Thymus (tissue), 11 donors: ENCODE results near the gene SLC2A13. TPM values are rescaled to one million over a fixed set of nuclear protein-coding genes. Genes with fewer than 3 reads are reported as not detected.
"Not testable (repeated sequence)": the region's sequence is repeated elsewhere in the genome, so short reads cannot be mapped to it uniquely, and the experiment has no call there.

ENCODE experiments used
- DNase-seq, 9 donors: peaks; one replicate each; pipeline ENCODE4 v3.0.0-alpha.2; 2013; ENCODE audit warnings: low spot score in 9 of 9, low read depth in 6 of 9, missing footprints in 1 of 9
- H3K27ac ChIP-seq, 2 donors: one replicate each; pipeline ENCODE4 v1.5.1; 2013; ENCODE audit warnings: control low read depth in 1 of 2, low read depth in 1 of 2, low read length in 1 of 2, mild to moderate bottlenecking in 1 of 2, moderate library complexity in 1 of 2
- H3K27me3 ChIP-seq, 2 donors: one replicate each; pipeline ENCODE4 v1.5.1; 2013; ENCODE audit warnings: low read length in 1 of 2; ENCODE audit not compliant: control insufficient read depth in 2 of 2, insufficient read depth in 1 of 2
- H3K36me3 ChIP-seq, 2 donors: one replicate each; pipeline ENCODE4 v1.5.1; 2013; ENCODE audit warnings: low read length in 1 of 2, mild to moderate bottlenecking in 1 of 2, moderate library complexity in 1 of 2; ENCODE audit not compliant: control insufficient read depth in 2 of 2, insufficient read depth in 2 of 2
- H3K4me1 ChIP-seq, 2 donors: one replicate each; pipeline ENCODE4 v1.5.1; 2013; ENCODE audit warnings: low read length in 2 of 2; ENCODE audit not compliant: control insufficient read depth in 2 of 2, insufficient read depth in 2 of 2
- H3K4me3 ChIP-seq, 2 donors: one replicate each; pipeline ENCODE4 v1.5.1; 2013; ENCODE audit warnings: low read length in 2 of 2, control low read depth in 1 of 2, mild to moderate bottlenecking in 1 of 2
- H3K9me3 ChIP-seq, 2 donors: one replicate each; pipeline ENCODE4 v1.5.1; 2013; ENCODE audit warnings: low read length in 1 of 2, mild to moderate bottlenecking in 1 of 2; ENCODE audit not compliant: control insufficient read depth in 2 of 2, insufficient read depth in 1 of 2
- WGBS: extraction: QIAGEN DNeasy Blood & Tissue Kit; methylation state at CpG from one replicate; pipeline ENCODE4 v1.1.7; 2013; 5-methylcytosine and 5-hydroxymethylcytosine counted together
- polyA plus RNA-seq: library from polyadenylated mRNA; stranded (reverse); fragments of 200-250 nt; gene quantifications from one replicate; pipeline ENCODE4 v1.2.3, GENCODE V29; 2013
- total RNA-seq: library from RNA; stranded (reverse); fragments of 120-200 nt; gene quantifications from one replicate; pipeline ENCODE4 v1.2.4, GENCODE V29; 2013
- donor health status: healthy.

Gene SLC2A13
- total and polyA plus RNA-seq, 2 donors: 2.6 to 3.4 TPM

DNA sequence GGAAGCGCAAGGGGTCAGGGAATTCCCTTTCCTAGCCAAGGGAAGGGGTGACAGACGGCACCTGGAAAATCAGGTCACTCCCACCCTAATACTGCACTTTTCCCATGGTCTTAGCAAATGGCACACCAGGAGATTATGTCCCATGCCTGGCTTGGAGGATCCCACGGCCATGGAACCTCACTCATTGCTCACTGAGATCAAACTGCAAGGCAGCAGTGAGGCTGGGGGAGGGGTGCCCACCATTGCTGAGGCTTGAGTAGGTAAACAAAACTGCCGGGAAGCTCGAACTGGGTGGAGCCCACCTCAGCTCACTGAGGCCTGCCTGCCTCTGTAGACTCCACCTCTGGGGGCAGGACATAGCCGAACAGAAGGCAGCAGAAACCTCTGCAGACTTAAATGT lies 359.7 kb downstream of the SLC2A13 start:
- not testable (repeated sequence) for H3K27me3 ChIP-seq, H3K4me1 ChIP-seq, H3K4me3 ChIP-seq, H3K9me3 ChIP-seq, H3K27ac ChIP-seq, DNase-seq, H3K36me3 ChIP-seq
- 91% methylated on average over 6 of the region's 6 CpGs for WGBS

DNA sequence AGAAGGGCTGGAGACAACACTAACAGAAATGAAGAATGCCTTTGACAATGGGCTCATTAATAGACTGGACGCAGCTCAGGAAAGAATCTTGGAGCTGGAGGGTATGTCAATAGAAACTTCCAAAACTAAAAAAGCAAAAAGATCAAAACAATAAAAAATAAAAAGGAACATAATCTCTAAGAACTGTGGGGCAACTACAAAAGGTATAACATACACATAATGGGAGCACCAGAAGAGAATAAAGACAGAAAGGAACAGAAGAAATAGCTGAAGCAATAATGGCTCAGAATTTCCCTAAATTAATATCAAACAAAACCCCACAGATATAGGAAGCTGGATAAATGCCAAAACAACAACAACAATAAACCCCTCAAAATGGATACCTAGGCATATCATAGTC lies 362.2 kb downstream of the SLC2A13 start:
- no peaks in the 10 kb centered on the region for H3K36me3 ChIP-seq
- DNase-seq: no peak
- no peaks in the 10 kb centered on the region for H3K4me1 ChIP-seq
- no peaks in the 10 kb centered on the region for H3K27me3 ChIP-seq
- H3K9me3 ChIP-seq: no peaks in the 10 kb centered on the region
- WGBS: 48% methylated on average over 1 of the region's 1 CpG
- no peak overlapping the region for H3K4me3 ChIP-seq
- no peak overlapping the region for H3K27ac ChIP-seq

DNA sequence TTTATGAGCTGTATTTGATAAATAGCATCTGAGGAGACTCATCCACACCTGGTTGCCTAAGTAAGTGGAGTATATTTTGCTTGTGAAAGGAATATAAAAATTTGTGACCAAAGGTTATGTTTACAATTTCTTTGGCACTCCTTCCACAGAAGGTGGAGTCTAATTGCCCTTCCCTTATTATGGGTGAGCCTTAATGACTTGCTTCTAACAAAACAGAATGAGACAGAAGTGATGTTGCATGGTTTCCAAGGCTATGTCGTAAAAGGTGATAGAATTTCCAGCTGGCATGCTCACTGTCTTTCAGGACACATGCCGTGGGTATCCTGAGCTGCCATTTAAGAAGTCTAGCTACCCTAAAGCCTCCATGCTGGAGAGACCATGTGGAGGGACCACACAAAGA lies 369.5 kb downstream of the SLC2A13 start:
- Histone ChIP-seq H3K4me3 (no peak overlapping the region), H3K36me3 (no peaks in the 10 kb centered on the region), H3K9me3 (peaks cover 0 to 11% of the 10 kb centered on the region in 2 donors), H3K27ac (no peak overlapping the region), H3K4me1 (no peaks in the 10 kb centered on the region), H3K27me3 (no peaks in the 10 kb centered on the region)
- 95% methylated on average over 2 of the region's 2 CpGs for WGBS
- no peak for DNase-seq

GRCh38 chr12:39723831-39724230 lies 382.1 kb downstream of the SLC2A13 start:
- Histone ChIP-seq H3K27ac (no peak overlapping the region), H3K27me3 (no peaks in the 10 kb centered on the region), H3K9me3 (peaks cover 0 to 4% of the 10 kb centered on the region in 2 donors), H3K4me3 (no peak overlapping the region), H3K36me3 (no peaks in the 10 kb centered on the region), H3K4me1 (no peaks in the 10 kb centered on the region)
- 85% methylated on average over 6 of the region's 6 CpGs for WGBS
- no peak for DNase-seq

- no peak overlapping the region for H3K4me3 ChIP-seq
- H3K36me3 ChIP-seq: no peaks in the 10 kb centered on the region
- DNase-seq: no peak
- no peak overlapping the region for H3K27ac ChIP-seq
- H3K27me3 ChIP-seq: no peaks in the 10 kb centered on the region
- no peaks in the 10 kb centered on the region for H3K4me1 ChIP-seq
- H3K9me3 ChIP-seq: peaks cover 0 to 4% of the 10 kb centered on the region in 2 donors
- WGBS: 89% methylated on average over 1 of the region's 1 CpG
Measured at GRCh38 chr12:39722504-39722903, 383.4 kb downstream of the SLC2A13 start.

DNA sequence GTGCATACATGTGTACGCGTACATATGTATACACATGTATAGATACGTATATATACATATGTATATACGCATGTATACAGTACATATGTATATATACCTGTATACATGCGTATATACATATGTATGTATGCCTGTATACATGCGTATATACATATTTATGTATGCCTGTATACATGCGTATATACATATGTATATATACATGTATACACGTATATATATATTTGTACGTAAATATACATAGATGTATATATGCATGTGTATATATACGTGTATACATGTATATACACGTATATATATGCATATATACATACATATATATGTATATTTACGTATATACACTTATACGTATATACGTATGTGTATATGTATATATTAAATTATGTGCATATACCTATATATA lies 392.3 kb downstream of the SLC2A13 start:
- H3K27ac ChIP-seq: no peak overlapping the region
- H3K36me3 ChIP-seq: no peaks in the 10 kb centered on the region
- H3K27me3 ChIP-seq: no peaks in the 10 kb centered on the region
- DNase-seq: no peak
- no peak overlapping the region for H3K4me3 ChIP-seq
- 95% methylated on average over 14 of the region's 14 CpGs for WGBS
- H3K9me3 ChIP-seq: no peaks in the 10 kb centered on the region
- H3K4me1 ChIP-seq: no peaks in the 10 kb centered on the region

- WGBS: 95% methylated on average over 20 of the region's 20 CpGs
- no peaks in the 10 kb centered on the region for H3K27me3 ChIP-seq
- no peaks in the 10 kb centered on the region for H3K36me3 ChIP-seq
- H3K4me1 ChIP-seq: no peaks in the 10 kb centered on the region
- H3K9me3 ChIP-seq: no peaks in the 10 kb centered on the region
- no peak overlapping the region for H3K27ac ChIP-seq
- DNase-seq: no peak
- no peak overlapping the region for H3K4me3 ChIP-seq
Measured at GRCh38 chr12:39712334-39712733, 393.5 kb downstream of the SLC2A13 start.

Other genes with a start within 250 kb of the SLC2A13 start
- gene LRRK2, start 118.9 kb upstream of the SLC2A13 start, total RNA-seq: 5.1 TPM
- 10.4 TPM for gene LRRK2, start 118.9 kb upstream of the SLC2A13 start, polyA plus RNA-seq